Loucy (cell line): Measurements from ENCODE around the gene DISC1.
"Not testable (repeated sequence)": the region's sequence is repeated elsewhere in the genome, so short reads cannot be mapped to it uniquely, and the experiment has no call there.

ENCODE experiments used
- H2AFZ ChIP-seq: fragments of 200-600 bp; sonication (generic); 2 replicates; pipeline ENCODE4 v1.6.0; 2016; ENCODE audit warnings: antibody characterized with exemption, mild to moderate bottlenecking, low read length, moderate library complexity
- H3F3A ChIP-seq: fragments of 200-600 bp; 2 replicates; pipeline ENCODE4 v1.6.0; 2016; ENCODE audit warnings: antibody characterized with exemption, low read depth, mild to moderate bottlenecking
- H3K27me3 ChIP-seq: fragments of 200-600 bp; sonication (generic); 2 replicates; pipeline ENCODE4 v1.6.1; 2014; ENCODE audit warnings: low read length, mild to moderate bottlenecking; ENCODE audit not compliant: insufficient read depth, poor library complexity, severe bottlenecking
- H3K36me3 ChIP-seq: fragments of 200-600 bp; sonication (generic); 2 replicates; pipeline ENCODE4 v1.6.1; 2016; ENCODE audit warnings: low read length; ENCODE audit not compliant: insufficient read depth
- H3K4me1 ChIP-seq: fragments of 200-600 bp; sonication (generic); 2 replicates; pipeline ENCODE4 v1.5.1; 2014; ENCODE audit warnings: low read length, mild to moderate bottlenecking; ENCODE audit not compliant: insufficient read depth, poor library complexity, severe bottlenecking
- H3K4me2 ChIP-seq: fragments of 200-600 bp; sonication (generic); 2 replicates; pipeline ENCODE4 v1.6.0; 2014; ENCODE audit warnings: antibody characterized with exemption, low read length, low read depth, mild to moderate bottlenecking; ENCODE audit not compliant: poor library complexity, severe bottlenecking
- H3K4me3 ChIP-seq: fragments of 200-600 bp; sonication (generic); 2 replicates; pipeline ENCODE4 v1.5.1; 2014; ENCODE audit warnings: low read length, mild to moderate bottlenecking, mixed read lengths; ENCODE audit not compliant: poor library complexity, severe bottlenecking
- H3K79me2 ChIP-seq: fragments of 200-600 bp; sonication (generic); 2 replicates; pipeline ENCODE4 v1.6.1; 2014; ENCODE audit warnings: low read length; ENCODE audit not compliant: insufficient read depth
- H3K9ac ChIP-seq: fragments of 200-600 bp; sonication (generic); 2 replicates; pipeline ENCODE4 v1.6.0; 2014; ENCODE audit warnings: mild to moderate bottlenecking, low read depth, low read length, moderate library complexity; ENCODE audit not compliant: poor library complexity, severe bottlenecking
- H3K9me2 ChIP-seq: fragments of 200-600 bp; sonication (generic); replicated peaks from 2 replicates; pipeline ENCODE4 v1.6.1; 2016; ENCODE audit warnings: low read depth, low read length, mixed read lengths
- H3K9me3 ChIP-seq: fragments of 200-600 bp; sonication (generic); 2 replicates; pipeline ENCODE4 v1.6.1; 2014; ENCODE audit warnings: mild to moderate bottlenecking, antibody characterized with exemption, low read length, low read depth; ENCODE audit not compliant: insufficient read depth
- H4K20me1 ChIP-seq: fragments of 200-600 bp; sonication (generic); 2 replicates; pipeline ENCODE4 v1.6.0; 2014; ENCODE audit warnings: antibody characterized with exemption, low read length, mild to moderate bottlenecking; ENCODE audit not compliant: insufficient read depth, poor library complexity, severe bottlenecking
- CTCF ChIP-seq: fragments of 200-600 bp; sonication (generic); conservative IDR thresholded peaks from 2 replicates; pipeline ENCODE4 v1.5.1; 2014; ENCODE audit warnings: mild to moderate bottlenecking, antibody characterized with exemption, low read length
- EZH2phosphoT487 ChIP-seq: fragments of 200-600 bp; IDR thresholded peaks from 2 replicates; pipeline ENCODE4 v1.6.1; 2018; ENCODE audit warnings: antibody characterized with exemption, mild to moderate bottlenecking, moderate library complexity, borderline replicate concordance

The DISC1 gene

GRCh38 chr1:231668826-231669225, 42.2 kb downstream of the DISC1 start:
- Histone ChIP-seq H3K9me3 (peaks cover 5% of the 10 kb centered on the region), H4K20me1 (peaks cover 3% of the 10 kb centered on the region), H3K36me3 (no peaks in the 10 kb centered on the region), H3F3A (no peaks in the 10 kb centered on the region), H3K27me3 (no peaks in the 10 kb centered on the region), H3K4me1 (peaks cover 39% of the 10 kb centered on the region), H3K4me3 (no peak overlapping the region), H3K9ac (no peak overlapping the region), H2AFZ (no peak overlapping the region), H3K9me2 (no peaks in the 10 kb centered on the region), H3K79me2 (peaks cover 30% of the 10 kb centered on the region), H3K4me2 (no peak overlapping the region)
- TF ChIP-seq EZH2phosphoT487 (no peak), CTCF (no peak)

DNA sequence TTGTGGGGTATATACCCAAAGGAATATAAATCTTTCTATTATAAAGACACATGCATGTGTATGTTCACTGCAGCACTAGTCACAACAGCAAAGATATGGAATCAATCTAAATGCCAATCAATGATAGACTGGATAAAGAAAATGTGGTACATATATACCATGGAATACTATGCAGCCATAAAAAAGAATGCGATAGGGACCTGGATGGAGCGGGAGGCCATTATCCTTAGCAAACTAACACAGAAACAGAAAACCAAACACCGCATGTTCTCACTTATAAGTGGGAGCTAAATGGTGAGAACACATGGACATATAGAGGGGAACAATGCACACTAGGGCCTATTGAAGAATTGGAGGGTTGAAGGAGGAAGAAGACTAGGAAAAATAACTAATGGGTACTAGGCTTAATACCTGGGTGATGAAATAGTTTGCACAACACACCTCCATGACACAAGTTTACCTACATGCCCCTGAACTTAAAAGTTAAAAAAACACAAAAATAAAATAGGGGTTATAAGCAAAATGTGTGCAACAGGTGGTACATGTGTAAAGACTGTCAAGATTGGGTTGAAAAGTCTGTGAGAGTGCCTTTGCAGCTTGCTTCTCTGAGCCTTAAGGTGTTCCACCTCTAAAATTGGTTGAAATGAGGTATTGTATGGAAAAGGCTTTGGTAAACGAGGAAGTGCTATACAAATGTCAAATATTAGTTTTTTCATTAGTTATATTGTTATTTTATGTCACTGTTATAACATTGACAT, 43.5 kb downstream of the DISC1 start:
- not testable (repeated sequence) for H2AFZ ChIP-seq, H3K27me3 ChIP-seq, H3F3A ChIP-seq, H3K36me3 ChIP-seq, H3K9me2 ChIP-seq, H3K4me3 ChIP-seq, H3K4me2 ChIP-seq, H4K20me1 ChIP-seq, H3K9ac ChIP-seq, H3K9me3 ChIP-seq
- Histone ChIP-seq H3K79me2 (peaks cover 24% of the 10 kb centered on the region), H3K4me1 (peaks cover 31% of the 10 kb centered on the region)

GRCh38 chr1:231670755-231671154, 44.2 kb downstream of the DISC1 start:
- peaks cover 3% of the 10 kb centered on the region for H4K20me1 ChIP-seq
- H3K79me2 ChIP-seq: peaks cover 28% of the 10 kb centered on the region
- H3K4me1 ChIP-seq: peaks cover 32% of the 10 kb centered on the region
- no peaks in the 10 kb centered on the region for H3K9me2 ChIP-seq
- no peak overlapping the region for H3K4me2 ChIP-seq
- peaks cover 5% of the 10 kb centered on the region for H3K9me3 ChIP-seq
- no peak for TF ChIP-seq CTCF
- H2AFZ ChIP-seq: no peak overlapping the region
- H3K9ac ChIP-seq: no peak overlapping the region
- H3K36me3 ChIP-seq: no peaks in the 10 kb centered on the region
- no peak overlapping the region for H3K4me3 ChIP-seq
- H3K27me3 ChIP-seq: no peaks in the 10 kb centered on the region
- H3F3A ChIP-seq: no peaks in the 10 kb centered on the region

DNA sequence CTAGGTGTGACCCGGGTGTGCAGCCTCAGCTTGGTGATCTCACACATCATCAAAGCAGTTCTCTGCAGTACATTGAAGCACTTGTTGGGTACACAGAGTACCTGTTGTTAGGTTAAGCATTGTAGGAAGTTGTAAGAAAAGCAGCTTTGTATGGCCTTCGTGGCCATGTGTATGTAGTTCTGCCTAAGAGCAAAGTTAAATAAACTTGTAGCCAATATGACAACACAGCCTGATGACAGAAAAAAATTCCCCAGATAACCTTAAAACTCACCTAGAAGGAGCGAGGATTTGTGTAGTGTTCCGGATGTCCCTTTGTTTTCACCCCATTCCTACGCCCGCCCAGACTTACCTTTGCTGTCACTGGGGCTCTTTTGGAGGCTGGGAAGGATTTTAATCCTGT, 48.0 kb downstream of the DISC1 start:
- peaks cover 3% of the 10 kb centered on the region for H4K20me1 ChIP-seq
- TF ChIP-seq EZH2phosphoT487: no peak
- no peak for TF ChIP-seq CTCF
- H3K9me2 ChIP-seq: no peaks in the 10 kb centered on the region

More for the DNA sequence above, 48.0 kb downstream of the DISC1 start:
- H3K4me2 ChIP-seq: no peak overlapping the region
- H3K27me3 ChIP-seq: no peaks in the 10 kb centered on the region
- peaks cover 25% of the 10 kb centered on the region for H3K4me1 ChIP-seq
- no peak overlapping the region for H3K4me3 ChIP-seq
- H3F3A ChIP-seq: no peaks in the 10 kb centered on the region
- H3K9me3 ChIP-seq: peaks cover 5% of the 10 kb centered on the region
- H3K9ac ChIP-seq: no peak overlapping the region
- H3K36me3 ChIP-seq: no peaks in the 10 kb centered on the region
- H2AFZ ChIP-seq: no peak overlapping the region
- H3K79me2 ChIP-seq: peaks cover 22% of the 10 kb centered on the region
